ENCODE data around the gene ST3GAL4.

DNA sequence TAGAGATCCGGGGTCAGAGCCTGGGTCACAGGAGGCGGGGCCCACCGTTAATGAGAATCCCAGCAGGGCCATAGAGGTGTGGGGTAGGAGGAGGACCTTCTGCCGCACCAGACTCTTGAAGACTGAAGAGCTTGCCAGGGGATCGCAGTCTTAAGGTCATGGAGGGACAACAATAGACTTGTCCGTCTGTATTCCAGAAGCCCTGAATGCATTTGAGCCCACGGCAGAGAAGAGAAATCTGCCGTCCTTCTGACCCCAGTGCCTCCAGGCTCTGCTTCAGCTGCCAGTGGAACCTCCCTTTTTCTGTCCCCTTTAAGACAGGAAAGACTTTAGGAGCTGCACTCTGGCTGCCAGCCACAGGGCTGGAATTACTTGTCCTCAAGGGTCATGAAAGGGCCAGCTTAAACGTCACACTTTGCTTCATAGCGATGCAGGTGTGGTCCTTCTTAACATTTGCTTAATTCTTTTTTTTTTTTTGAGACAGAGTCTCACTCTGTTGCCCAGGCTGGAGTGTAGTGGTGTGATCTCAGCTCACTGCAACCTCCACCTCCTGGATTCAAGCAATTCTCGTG is 15.5 kb upstream of the ST3GAL4 start:
- TF ChIP-seq CTCF (IDR thresholded peaks at IDR 0.05) (no peak), POLR2A (IDR thresholded peaks at IDR 0.05) (no peak)
